ENCODE results near the gene ZNF552. TPM values are rescaled to one million over a fixed set of nuclear protein-coding genes. Genes with fewer than 3 reads are reported as not detected.
"Not testable (repeated sequence)": the region's sequence is repeated elsewhere in the genome, so short reads cannot be mapped to it uniquely, and the experiment has no call there.

The ZNF552 gene
- total and polyA plus RNA-seq, 4 experiments from 2014 or later, result 5.5 to 21.0 (median 13.6) TPM

GRCh38 chr19:57796580-57796979 is 18.1 kb downstream of the ZNF552 start:
- H3K27ac ChIP-seq (ENCODE audit: low read depth, low read length); H3K4me1 Mint-ChIP-seq; CTCF ChIA-PET (ENCODE audit: partially characterized antibody); H3K9me3 ChIP-seq (ENCODE audit: control insufficient read depth in 1 of 2, low read length in 2 of 2); POLR2A ChIA-PET (ENCODE audit: partially characterized antibody); H3K4me3 ChIP-seq (ENCODE audit: low read length in 2 of 2); H3K36me3 ChIP-seq (ENCODE audit: insufficient read depth, low read length); H3K4me3 Mint-ChIP-seq; H3K27ac Mint-ChIP-seq; intact Hi-C loops (cut with micrococcal nuclease); H3K4me1 ChIP-seq (ENCODE audit: insufficient read depth, low read length); H3K27me3 Mint-ChIP-seq; H3K27me3 ChIP-seq (ENCODE audit: insufficient read depth, low read length); DNase-seq: not testable (repeated sequence)
- H3K9me3 Mint-ChIP-seq, result peaks cover 0 to 20% (median 6%) of the 10 kb centered on the region in 8 donors
- peaks cover 40 to 44% of the 10 kb centered on the region in 2 donors for H3K36me3 Mint-ChIP-seq

GRCh38 chr19:57789288-57789687 is 25.4 kb downstream of the ZNF552 start:
- POLR2A ChIA-PET (ENCODE audit: partially characterized antibody), result no interaction called here

GRCh38 chr19:57788114-57788692 is 26.5 kb downstream of the ZNF552 start:
- Histone ChIP-seq H3K9me3 (ENCODE audit: control insufficient read depth in 1 of 2, low read length in 2 of 2) (peaks cover 0 to 33% of the 10 kb centered on the region in 2 donors), H3K4me3 (ENCODE audit: low read length in 2 of 2) (no peak overlapping the region), H3K4me1 (ENCODE audit: insufficient read depth, low read length) (no peaks in the 10 kb centered on the region), H3K27ac (ENCODE audit: low read depth, low read length) (no peak overlapping the region), H3K36me3 (ENCODE audit: insufficient read depth, low read length) (peaks cover 3% of the 10 kb centered on the region), H3K27me3 (ENCODE audit: insufficient read depth, low read length) (no peaks in the 10 kb centered on the region)
- Mint-ChIP-seq H3K27ac (peak overlapping the region in 1 of 7 donors; percentile 61), H3K4me3 (no peak overlapping the region), H3K4me1 (peaks cover 0 to 15% (median 7%) of the 10 kb centered on the region in 4 donors), H3K9me3 (peaks cover 9 to 69% (median 61%) of the 10 kb centered on the region in 8 donors), H3K36me3 (peaks cover 52 to 55% of the 10 kb centered on the region in 2 donors), H3K27me3 (no peaks in the 10 kb centered on the region)
- intact Hi-C loops (cut with micrococcal nuclease), result no loop called here
- ChIA-PET POLR2A (ENCODE audit: partially characterized antibody) (no interaction called here), CTCF (ENCODE audit: partially characterized antibody) (no interaction called here)
- no peak for DNase-seq

More at GRCh38 chr19:57789288-57789687, 25.4 kb downstream of the ZNF552 start:
- Histone ChIP-seq H3K36me3 (ENCODE audit: insufficient read depth, low read length) (peaks cover 3% of the 10 kb centered on the region), H3K4me1 (ENCODE audit: insufficient read depth, low read length) (no peaks in the 10 kb centered on the region), H3K27me3 (ENCODE audit: insufficient read depth, low read length) (no peaks in the 10 kb centered on the region), H3K4me3 (ENCODE audit: low read length in 2 of 2) (no peak overlapping the region), H3K27ac (ENCODE audit: low read depth, low read length) (no peak overlapping the region), H3K9me3 (ENCODE audit: control insufficient read depth in 1 of 2, low read length in 2 of 2) (peaks cover 0 to 33% of the 10 kb centered on the region in 2 donors)
- peaks cover 56 to 59% of the 10 kb centered on the region in 2 donors for H3K36me3 Mint-ChIP-seq
- CTCF ChIA-PET (ENCODE audit: partially characterized antibody), result no interaction called here
- no peak overlapping the region for H3K4me3 Mint-ChIP-seq
- peaks cover 0 to 15% (median 8%) of the 10 kb centered on the region in 4 donors for H3K4me1 Mint-ChIP-seq
- no peak overlapping the region for H3K27ac Mint-ChIP-seq
- H3K27me3 Mint-ChIP-seq, result no peaks in the 10 kb centered on the region
- no peak for DNase-seq
- peaks cover 9 to 68% (median 60%) of the 10 kb centered on the region in 8 donors for H3K9me3 Mint-ChIP-seq
- intact Hi-C loops (cut with micrococcal nuclease), result no loop called here

GRCh38 chr19:57786906-57787305 is 27.8 kb downstream of the ZNF552 start:
- ChIA-PET CTCF (ENCODE audit: partially characterized antibody) (no interaction called here), POLR2A (ENCODE audit: partially characterized antibody) (no interaction called here)
- Histone ChIP-seq H3K9me3 (ENCODE audit: control insufficient read depth in 1 of 2, low read length in 2 of 2) (peaks cover 0 to 30% of the 10 kb centered on the region in 2 donors), H3K36me3 (ENCODE audit: insufficient read depth, low read length) (peaks cover 3% of the 10 kb centered on the region), H3K27me3 (ENCODE audit: insufficient read depth, low read length) (no peaks in the 10 kb centered on the region), H3K27ac (ENCODE audit: low read depth, low read length) (no peak overlapping the region), H3K4me3 (ENCODE audit: low read length in 2 of 2) (no peak overlapping the region), H3K4me1 (ENCODE audit: insufficient read depth, low read length) (no peaks in the 10 kb centered on the region)
- H3K27ac Mint-ChIP-seq, result no peak overlapping the region
- peaks cover 0 to 15% (median 7%) of the 10 kb centered on the region in 4 donors for H3K4me1 Mint-ChIP-seq
- peaks cover 52 to 54% of the 10 kb centered on the region in 2 donors for H3K36me3 Mint-ChIP-seq
- H3K27me3 Mint-ChIP-seq, result no peaks in the 10 kb centered on the region
- peaks cover 9 to 79% (median 62%) of the 10 kb centered on the region in 8 donors for H3K9me3 Mint-ChIP-seq
- H3K4me3 Mint-ChIP-seq, result peak overlapping the region in 1 of 8 donors; percentile 52
- intact Hi-C loops (cut with micrococcal nuclease), result no loop called here
- DNase-seq, result no peak

GRCh38 chr19:57786286-57786685 is 28.4 kb downstream of the ZNF552 start:
- Histone ChIP-seq H3K36me3 (ENCODE audit: insufficient read depth, low read length) (peaks cover 3% of the 10 kb centered on the region), H3K27me3 (ENCODE audit: insufficient read depth, low read length) (no peaks in the 10 kb centered on the region), H3K4me1 (ENCODE audit: insufficient read depth, low read length) (no peaks in the 10 kb centered on the region), H3K9me3 (ENCODE audit: control insufficient read depth in 1 of 2, low read length in 2 of 2) (peaks cover 2 to 30% of the 10 kb centered on the region in 2 donors), H3K4me3 (ENCODE audit: low read length in 2 of 2) (no peak overlapping the region), H3K27ac (ENCODE audit: low read depth, low read length) (no peak overlapping the region)
- ChIA-PET POLR2A (ENCODE audit: partially characterized antibody) (no interaction called here), CTCF (ENCODE audit: partially characterized antibody) (no interaction called here)
- H3K36me3 Mint-ChIP-seq, result peaks cover 49 to 54% of the 10 kb centered on the region in 2 donors
- intact Hi-C loops (cut with micrococcal nuclease), result no loop called here
- H3K27me3 Mint-ChIP-seq, result no peaks in the 10 kb centered on the region
- H3K27ac Mint-ChIP-seq, result no peak overlapping the region
- H3K9me3 Mint-ChIP-seq, result peaks cover 9 to 80% (median 63%) of the 10 kb centered on the region in 8 donors
- no peak for DNase-seq
- peaks cover 0 to 15% (median 7%) of the 10 kb centered on the region in 4 donors for H3K4me1 Mint-ChIP-seq
- H3K4me3 Mint-ChIP-seq, result no peak overlapping the region

GRCh38 chr19:57779220-57779845 is 35.4 kb downstream of the ZNF552 start:
- no peak overlapping the region for H3K27ac Mint-ChIP-seq
- ChIA-PET CTCF (ENCODE audit: partially characterized antibody) (no interaction called here), POLR2A (ENCODE audit: partially characterized antibody) (no interaction called here)
- Histone ChIP-seq H3K4me3 (ENCODE audit: low read length in 2 of 2) (no peak overlapping the region), H3K36me3 (ENCODE audit: insufficient read depth, low read length) (peaks cover 43% of the 10 kb centered on the region), H3K9me3 (ENCODE audit: control insufficient read depth in 1 of 2, low read length in 2 of 2) (peaks cover 13 to 55% of the 10 kb centered on the region in 2 donors), H3K27ac (ENCODE audit: low read depth, low read length) (no peak overlapping the region), H3K27me3 (ENCODE audit: insufficient read depth, low read length) (no peaks in the 10 kb centered on the region), H3K4me1 (ENCODE audit: insufficient read depth, low read length) (no peaks in the 10 kb centered on the region)
- H3K36me3 Mint-ChIP-seq, result peaks cover 75 to 76% of the 10 kb centered on the region in 2 donors
- peak overlapping the region in 1 of 8 donors; percentile 7 for H3K4me3 Mint-ChIP-seq
- peaks cover 2 to 90% (median 70%) of the 10 kb centered on the region in 8 donors for H3K9me3 Mint-ChIP-seq
- intact Hi-C loops (cut with micrococcal nuclease), result loop anchor here (1.0 kb wide), 1 partner anchor 33 kb away; the partner anchor contains the start of gene ZNF776
- peaks cover 0 to 9% (median 4%) of the 10 kb centered on the region in 4 donors for H3K4me1 Mint-ChIP-seq
- no peaks in the 10 kb centered on the region for H3K27me3 Mint-ChIP-seq
- no peak for DNase-seq

- Histone ChIP-seq H3K9me3 (ENCODE audit: control insufficient read depth in 1 of 2, low read length in 2 of 2) (peaks cover 13 to 58% of the 10 kb centered on the region in 2 donors), H3K27ac (ENCODE audit: low read depth, low read length) (no peak overlapping the region), H3K4me3 (ENCODE audit: low read length in 2 of 2) (no peak overlapping the region), H3K27me3 (ENCODE audit: insufficient read depth, low read length) (no peaks in the 10 kb centered on the region), H3K36me3 (ENCODE audit: insufficient read depth, low read length) (peaks cover 44% of the 10 kb centered on the region), H3K4me1 (ENCODE audit: insufficient read depth, low read length) (no peaks in the 10 kb centered on the region)
- Mint-ChIP-seq H3K9me3 (peaks cover 2 to 93% (median 77%) of the 10 kb centered on the region in 8 donors), H3K36me3 (peaks cover 79 to 81% of the 10 kb centered on the region in 2 donors), H3K27me3 (no peaks in the 10 kb centered on the region), H3K4me3 (no peak overlapping the region), H3K4me1 (peaks cover 4 to 13% (median 9%) of the 10 kb centered on the region in 4 donors), H3K27ac (no peak overlapping the region)
- ChIA-PET CTCF (ENCODE audit: partially characterized antibody) (no interaction called here), POLR2A (ENCODE audit: partially characterized antibody) (no interaction called here)
- intact Hi-C loops (cut with micrococcal nuclease), result no loop called here
- DNase-seq, result no peak
Measured at GRCh38 chr19:57778336-57778735, 36.4 kb downstream of the ZNF552 start.
